ENCODE results near the gene LRP1B.
"Not testable (repeated sequence)": the region's sequence is repeated elsewhere in the genome, so short reads cannot be mapped to it uniquely, and the experiment has no call there.

Gene LRP1B

GRCh38 chr2:140288726-140289125 is 1842.1 kb downstream of the LRP1B start:
- Histone ChIP-seq H3K4me1 (no peaks in the 10 kb centered on the region), H3K9me3 (no peaks in the 10 kb centered on the region), H3K4me3 (ENCODE audit: low read depth, low read length) (no peak overlapping the region), H3K27me3 (no peaks in the 10 kb centered on the region), H3K36me3 (no peaks in the 10 kb centered on the region)
- DNase-seq = no peak
- no peak for TF ChIP-seq CTCF (IDR thresholded peaks at IDR 0.05; ENCODE audit: low read depth, low read length)

- no peak for DNase-seq
- Histone ChIP-seq H3K4me3 (ENCODE audit: low read depth, low read length) (no peak overlapping the region), H3K4me1 (no peaks in the 10 kb centered on the region), H3K36me3 (no peaks in the 10 kb centered on the region), H3K27me3 (no peaks in the 10 kb centered on the region), H3K9me3 (no peaks in the 10 kb centered on the region)
- TF ChIP-seq CTCF (IDR thresholded peaks at IDR 0.05; ENCODE audit: low read depth, low read length) = no peak
These were observed 1842.6 kb downstream of the LRP1B start for GRCh38 chr2:140288213-140288612.

- no peaks in the 10 kb centered on the region for H3K36me3 ChIP-seq
- no peaks in the 10 kb centered on the region for H3K4me1 ChIP-seq
- H3K27me3 ChIP-seq = no peaks in the 10 kb centered on the region
- DNase-seq = no peak
- no peak overlapping the region for H3K4me3 ChIP-seq (ENCODE audit: low read depth, low read length)
- no peak for TF ChIP-seq CTCF (IDR thresholded peaks at IDR 0.05; ENCODE audit: low read depth, low read length)
- H3K9me3 ChIP-seq = no peaks in the 10 kb centered on the region
These were observed 1844.4 kb downstream of the LRP1B start for GRCh38 chr2:140286377-140286776.

- H3K9me3 ChIP-seq; H3K4me3 ChIP-seq (ENCODE audit: low read depth, low read length); DNase-seq; H3K27me3 ChIP-seq; H3K36me3 ChIP-seq; H3K4me1 ChIP-seq: not testable (repeated sequence)
These were observed 1853.5 kb downstream of the LRP1B start for GRCh38 chr2:140277344-140277743.

GRCh38 chr2:140276661-140277060 is 1854.2 kb downstream of the LRP1B start:
- Histone ChIP-seq H3K4me3 (ENCODE audit: low read depth, low read length) (no peak overlapping the region), H3K4me1 (no peaks in the 10 kb centered on the region), H3K27me3 (no peaks in the 10 kb centered on the region), H3K9me3 (no peaks in the 10 kb centered on the region), H3K36me3 (no peaks in the 10 kb centered on the region)
- no peak for DNase-seq
- no peak for TF ChIP-seq CTCF (IDR thresholded peaks at IDR 0.05; ENCODE audit: low read depth, low read length)

- H3K9me3 ChIP-seq = no peaks in the 10 kb centered on the region
- H3K36me3 ChIP-seq = no peaks in the 10 kb centered on the region
- no peaks in the 10 kb centered on the region for H3K27me3 ChIP-seq
- no peaks in the 10 kb centered on the region for H3K4me1 ChIP-seq
- H3K4me3 ChIP-seq (ENCODE audit: low read depth, low read length) = no peak overlapping the region
- TF ChIP-seq CTCF (IDR thresholded peaks at IDR 0.05; ENCODE audit: low read depth, low read length) = no peak
- no peak for DNase-seq
These were observed 1855.4 kb downstream of the LRP1B start for GRCh38 chr2:140275427-140275826.

GRCh38 chr2:140274891-140275290 is 1855.9 kb downstream of the LRP1B start:
- H3K4me1 ChIP-seq = no peaks in the 10 kb centered on the region
- H3K36me3 ChIP-seq = no peaks in the 10 kb centered on the region
- no peaks in the 10 kb centered on the region for H3K9me3 ChIP-seq
- TF ChIP-seq CTCF (IDR thresholded peaks at IDR 0.05; ENCODE audit: low read depth, low read length) = no peak
- DNase-seq = no peak
- no peak overlapping the region for H3K4me3 ChIP-seq (ENCODE audit: low read depth, low read length)
- H3K27me3 ChIP-seq = no peaks in the 10 kb centered on the region
